Sigmoid colon (tissue), 4 donors: ENCODE data around the gene ZDHHC20.

ENCODE experiments used
- CTCF ChIP-seq, 4 experiments: fragments of 450-650 bp in 3 of 4; fragments of 200-600 bp in 1 of 4; IDR thresholded peaks; one replicate each; pipeline ENCODE4 v1.5.1; 2016 to 2019; ENCODE audit warnings: antibody characterized with exemption in 4 of 4, mild to moderate bottlenecking in 3 of 4, moderate library complexity in 2 of 4
- POLR2AphosphoS5 ChIP-seq, 4 donors: sonication (generic); formaldehyde crosslinking; IDR thresholded peaks; one replicate each; pipeline ENCODE4 v1.6.1; 2017; ENCODE audit warnings: antibody characterized with exemption in 4 of 4

GRCh38 chr13:21361123-21361522 is 98.0 kb downstream of the ZDHHC20 start:
- TF ChIP-seq CTCF (IDR thresholded peaks at IDR 0.05), result no peak
- TF ChIP-seq POLR2AphosphoS5 (IDR thresholded peaks at IDR 0.05), result no peak
